DOHH2 (cell line): ENCODE data around the gene RANBP1.

Experiments
- H3F3A ChIP-seq: fragments of 200-600 bp; sonication (generic), shearing (Covaris generic); 2 replicates; pipeline ENCODE4 v1.6.0; 2016; ENCODE audit warnings: antibody characterized with exemption, mild to moderate bottlenecking; ENCODE audit not compliant: control insufficient read depth, insufficient read depth
- H3K27ac ChIP-seq: fragments of 200-600 bp; sonication (generic); 2 replicates; pipeline ENCODE4 v1.5.1; 2014; ENCODE audit warnings: low read depth, mild to moderate bottlenecking, low read length, moderate library complexity
- H3K27me3 ChIP-seq: fragments of 200-600 bp; sonication (generic); 2 replicates; pipeline ENCODE4 v1.6.1; 2014; ENCODE audit warnings: mild to moderate bottlenecking, low read length, mixed read lengths; ENCODE audit not compliant: control insufficient read depth
- H3K36me3 ChIP-seq: fragments of 200-600 bp; sonication (generic); 2 replicates; pipeline ENCODE4 v1.6.1; 2014; ENCODE audit warnings: mild to moderate bottlenecking, low read length, moderate library complexity, mixed read lengths; ENCODE audit not compliant: control insufficient read depth
- H3K4me1 ChIP-seq: fragments of 200-600 bp; sonication (generic); 2 replicates; pipeline ENCODE4 v1.6.1; 2014; ENCODE audit warnings: mild to moderate bottlenecking, low read length, mixed read lengths; ENCODE audit not compliant: control insufficient read depth
- H3K4me2 ChIP-seq: fragments of 200-600 bp; sonication (generic); 2 replicates; pipeline ENCODE4 v1.6.0; 2014; ENCODE audit warnings: mild to moderate bottlenecking, low read length, moderate library complexity
- H3K4me3 ChIP-seq: fragments of 200-600 bp; sonication (generic); 2 replicates; pipeline ENCODE4 v1.5.1; 2014; ENCODE audit warnings: mild to moderate bottlenecking, low read length, mixed read lengths
- H3K79me2 ChIP-seq: fragments of 200-600 bp; sonication (generic); 2 replicates; pipeline ENCODE4 v1.6.1; 2014; ENCODE audit warnings: mild to moderate bottlenecking, low read length, mixed read lengths; ENCODE audit not compliant: control insufficient read depth
- H3K9me2 ChIP-seq: fragments of 200-600 bp; sonication (generic); replicated peaks from 2 replicates; pipeline ENCODE4 v1.6.1; 2014; ENCODE audit warnings: mild to moderate bottlenecking, low read length, mixed read lengths; ENCODE audit not compliant: control insufficient read depth
- H3K9me3 ChIP-seq: fragments of 200-600 bp; sonication (generic); 2 replicates; pipeline ENCODE4 v1.6.1; 2014; ENCODE audit warnings: antibody characterized with exemption, low read length, mixed read lengths; ENCODE audit not compliant: control insufficient read depth, insufficient read depth
- H4K20me1 ChIP-seq: fragments of 200-600 bp; sonication (generic); 2 replicates; pipeline ENCODE4 v1.6.0; 2014; ENCODE audit warnings: low read depth, mild to moderate bottlenecking, antibody characterized with exemption, low read length, moderate library complexity; ENCODE audit not compliant: control insufficient read depth, insufficient read depth
- EZH2phosphoT487 ChIP-seq: fragments of 200-600 bp; sonication (generic); IDR thresholded peaks from 2 replicates; pipeline ENCODE4 v1.6.1; 2017; ENCODE audit warnings: borderline replicate concordance, mild to moderate bottlenecking, antibody characterized with exemption, low read length, moderate library complexity, mixed read lengths
- TF ChIP-seq, protein P1 (sequence below): fragments of 200-600 bp; sonication (generic); IDR thresholded peaks from one replicate; pipeline ENCODE4 v1.5.1; 2014; ENCODE audit warnings: antibody characterized with exemption, mild to moderate bottlenecking, low read depth, low read length; ENCODE audit not compliant: poor library complexity, severe bottlenecking

The RANBP1 gene

DNA sequence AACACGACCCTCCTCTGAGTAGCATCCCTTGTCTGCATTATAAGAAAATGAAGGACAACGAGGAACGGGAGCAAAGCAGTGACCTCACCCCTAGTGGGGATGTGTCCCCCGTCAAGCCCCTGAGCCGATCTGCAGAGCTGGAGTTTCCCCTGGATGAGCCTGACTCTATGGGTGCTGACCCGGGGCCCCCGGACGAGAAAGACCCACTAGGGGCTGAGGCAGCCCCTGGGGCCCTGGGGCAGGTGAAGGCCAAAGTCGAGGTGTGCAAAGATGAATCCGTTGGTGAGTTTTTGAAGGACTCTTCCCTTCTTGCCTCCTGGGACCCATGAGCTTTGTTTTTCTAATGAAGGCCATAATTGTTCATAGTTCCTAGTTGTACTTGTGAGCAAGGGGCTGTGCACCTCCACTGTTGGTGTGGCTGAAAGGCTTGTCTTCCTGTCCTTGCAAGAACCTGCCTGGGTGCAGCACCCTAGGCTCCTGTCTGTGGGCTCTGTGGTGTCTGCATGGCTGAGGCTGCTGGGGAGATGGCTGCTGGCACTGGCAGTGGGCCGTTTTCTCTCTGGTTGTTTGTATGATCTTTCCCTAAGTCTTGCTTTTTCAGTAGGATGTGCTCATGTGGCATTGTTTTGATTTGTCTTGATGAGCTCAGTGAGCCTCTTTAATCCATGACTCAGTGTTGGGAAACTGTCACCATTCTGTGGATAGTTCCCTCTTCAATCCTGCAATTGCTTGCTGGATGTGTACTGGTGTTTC, 25.8 kb upstream of the RANBP1 start:
- Histone ChIP-seq H3K79me2 (peaks cover 42% of the 10 kb centered on the region), H3K27me3 (no peaks in the 10 kb centered on the region)

DNA sequence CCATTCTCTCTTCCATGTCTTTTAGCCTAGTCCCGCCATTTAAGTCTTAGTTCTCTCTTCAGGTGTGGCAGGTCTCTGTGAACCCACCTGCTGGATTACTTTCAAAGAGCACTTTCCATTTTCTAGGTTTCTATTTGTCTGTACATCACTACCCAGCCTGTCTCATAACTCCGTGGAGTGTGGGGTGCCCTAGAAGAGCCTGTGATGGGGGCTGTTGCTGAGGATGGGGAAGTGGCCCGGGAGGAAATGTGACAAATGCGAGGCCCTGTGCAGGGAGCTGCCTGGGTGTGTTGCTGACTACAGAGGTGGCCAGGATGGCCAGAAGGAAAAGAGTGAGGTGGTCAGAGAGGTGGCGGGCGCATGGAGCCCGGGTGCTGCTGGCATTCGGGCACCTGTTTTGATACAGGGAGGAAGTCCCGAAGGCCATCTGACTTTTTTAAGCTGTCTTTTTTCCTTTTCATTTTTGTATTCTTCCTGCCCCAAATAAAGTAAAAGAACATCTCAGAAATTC, 25.1 kb upstream of the RANBP1 start:
- Histone ChIP-seq H3K4me3 (no peak overlapping the region), H3K4me2 (no peak overlapping the region), H3K79me2 (peaks cover 36% of the 10 kb centered on the region), H3K27me3 (no peaks in the 10 kb centered on the region), H3K27ac (no peak overlapping the region), H3F3A (no peaks in the 10 kb centered on the region), H3K9me2 (no peaks in the 10 kb centered on the region), H3K9me3 (no peaks in the 10 kb centered on the region), H3K36me3 (peaks cover 99% of the 10 kb centered on the region), H3K4me1 (no peaks in the 10 kb centered on the region), H4K20me1 (peaks cover 4% of the 10 kb centered on the region; the same call in 1 of the 2 replicates)
- TF ChIP-seq EZH2phosphoT487 = no peak
- TF ChIP-seq, protein P1, sequence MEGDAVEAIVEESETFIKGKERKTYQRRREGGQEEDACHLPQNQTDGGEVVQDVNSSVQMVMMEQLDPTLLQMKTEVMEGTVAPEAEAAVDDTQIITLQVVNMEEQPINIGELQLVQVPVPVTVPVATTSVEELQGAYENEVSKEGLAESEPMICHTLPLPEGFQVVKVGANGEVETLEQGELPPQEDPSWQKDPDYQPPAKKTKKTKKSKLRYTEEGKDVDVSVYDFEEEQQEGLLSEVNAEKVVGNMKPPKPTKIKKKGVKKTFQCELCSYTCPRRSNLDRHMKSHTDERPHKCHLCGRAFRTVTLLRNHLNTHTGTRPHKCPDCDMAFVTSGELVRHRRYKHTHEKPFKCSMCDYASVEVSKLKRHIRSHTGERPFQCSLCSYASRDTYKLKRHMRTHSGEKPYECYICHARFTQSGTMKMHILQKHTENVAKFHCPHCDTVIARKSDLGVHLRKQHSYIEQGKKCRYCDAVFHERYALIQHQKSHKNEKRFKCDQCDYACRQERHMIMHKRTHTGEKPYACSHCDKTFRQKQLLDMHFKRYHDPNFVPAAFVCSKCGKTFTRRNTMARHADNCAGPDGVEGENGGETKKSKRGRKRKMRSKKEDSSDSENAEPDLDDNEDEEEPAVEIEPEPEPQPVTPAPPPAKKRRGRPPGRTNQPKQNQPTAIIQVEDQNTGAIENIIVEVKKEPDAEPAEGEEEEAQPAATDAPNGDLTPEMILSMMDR = no peak

More for the DNA sequence above, 25.8 kb upstream of the RANBP1 start:
- H3K4me1 ChIP-seq = peaks cover under 1% of the 10 kb centered on the region; the same call in 1 of the 2 replicates
- H4K20me1 ChIP-seq = peaks cover 4% of the 10 kb centered on the region; the same call in 1 of the 2 replicates
- H3K36me3 ChIP-seq = peaks cover 99% of the 10 kb centered on the region
- H3K27ac ChIP-seq = no peak overlapping the region
- no peak overlapping the region for H3K4me3 ChIP-seq
- H3K9me2 ChIP-seq = no peaks in the 10 kb centered on the region
- TF ChIP-seq EZH2phosphoT487 = no peak
- TF ChIP-seq, protein P1 = no peak
- no peaks in the 10 kb centered on the region for H3F3A ChIP-seq
- H3K4me2 ChIP-seq = no peak overlapping the region
- H3K9me3 ChIP-seq = no peaks in the 10 kb centered on the region

DNA sequence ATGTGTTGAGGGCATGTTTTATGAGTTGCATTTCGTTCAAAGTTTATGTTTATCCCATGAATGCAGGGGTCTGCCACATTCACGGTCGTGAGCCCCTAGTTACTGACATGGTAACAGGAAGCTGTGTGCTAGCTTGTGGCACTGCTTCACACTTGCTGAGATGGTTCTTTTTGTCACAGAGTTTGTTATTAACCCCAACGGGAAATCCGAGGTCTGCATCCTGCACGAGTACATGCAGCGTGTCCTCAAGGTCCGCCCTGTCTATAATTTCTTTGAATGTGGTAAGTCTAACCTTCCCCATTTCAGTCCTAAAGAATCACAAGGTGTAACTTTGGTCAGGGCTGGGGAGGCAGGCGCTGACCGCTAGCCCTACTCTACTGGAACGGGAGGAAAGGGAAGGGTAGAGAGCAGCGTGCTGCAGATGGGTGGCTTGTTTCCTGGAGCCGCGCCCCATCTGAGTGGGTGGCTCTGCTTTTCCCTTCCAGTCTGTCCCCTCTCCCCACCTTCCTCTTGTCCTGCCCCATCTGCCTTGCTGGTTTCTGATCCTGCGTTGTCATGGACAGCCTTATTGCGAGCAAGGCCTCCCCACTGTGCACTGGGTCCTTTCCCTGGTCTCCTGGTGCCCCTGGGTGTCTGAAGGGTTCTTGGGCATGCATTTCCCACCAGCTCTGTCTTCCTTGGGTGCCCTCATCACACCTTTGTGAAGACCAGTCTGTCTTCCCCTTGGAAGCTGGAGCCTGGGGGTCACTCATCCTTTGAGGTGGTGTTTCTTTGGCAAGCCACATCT, 24.0 kb upstream of the RANBP1 start:
- Histone ChIP-seq H3K27ac (no peak overlapping the region), H3K4me1 (no peaks in the 10 kb centered on the region), H3K79me2 (peaks cover 28% of the 10 kb centered on the region), H3K27me3 (no peaks in the 10 kb centered on the region), H3F3A (no peaks in the 10 kb centered on the region), H3K9me2 (no peaks in the 10 kb centered on the region), H4K20me1 (no peaks in the 10 kb centered on the region; the same call in 1 of the 2 replicates), H3K4me3 (no peak overlapping the region), H3K36me3 (peaks cover 99% of the 10 kb centered on the region), H3K4me2 (no peak overlapping the region), H3K9me3 (no peaks in the 10 kb centered on the region)
- TF ChIP-seq, protein P1 = no peak
- no peak for TF ChIP-seq EZH2phosphoT487
